HEK293T (cell line): ENCODE measurements around the gene PKIB.

Source experiments
- BHLHE40 ChIP-seq: fragments of 450-650 bp; IDR thresholded peaks from 2 replicates; pipeline ENCODE4 v1.6.1; 2016; ENCODE audit warnings: mild to moderate bottlenecking, moderate library complexity, borderline replicate concordance
- ELF4 ChIP-seq: fragments of 450-650 bp; IDR thresholded peaks from 2 replicates; pipeline ENCODE4 v1.6.1; 2017; ENCODE audit warnings: antibody characterized with exemption
- FOXA1 ChIP-seq: fragments of 450-650 bp; IDR thresholded peaks from 2 replicates; pipeline ENCODE4 v1.6.1; 2016; ENCODE audit warnings: mild to moderate bottlenecking
- FOXK2 ChIP-seq: fragments of 450-650 bp; IDR thresholded peaks from 2 replicates; pipeline ENCODE4 v1.6.1; 2016; ENCODE audit warnings: mild to moderate bottlenecking
- FOXM1 ChIP-seq: fragments of 450-650 bp; IDR thresholded peaks from 2 replicates; pipeline ENCODE4 v1.6.1; 2017; ENCODE audit warnings: mild to moderate bottlenecking, borderline replicate concordance
- LEF1 ChIP-seq: fragments of 450-650 bp; IDR thresholded peaks from 2 replicates; pipeline ENCODE4 v1.6.1; 2017; ENCODE audit warnings: mild to moderate bottlenecking, borderline replicate concordance
- SP1 ChIP-seq: fragments of 450-650 bp; IDR thresholded peaks from 2 replicates; pipeline ENCODE4 v1.6.1; 2017
- SUZ12 ChIP-seq: fragments of 450-650 bp; IDR thresholded peaks from 2 replicates; pipeline ENCODE4 v1.6.1; 2016; ENCODE audit warnings: mild to moderate bottlenecking
- TARDBP ChIP-seq: fragments of 450-650 bp; IDR thresholded peaks from 2 replicates; pipeline ENCODE4 v1.6.1; 2016
- ZNF384 ChIP-seq: fragments of 450-650 bp; IDR thresholded peaks from 2 replicates; pipeline ENCODE4 v1.6.1; 2016
- TF ChIP-seq, protein P1 (sequence below): fragments of 450-650 bp; IDR thresholded peaks from 2 replicates; pipeline ENCODE4 v1.6.1; 2016

DNA sequence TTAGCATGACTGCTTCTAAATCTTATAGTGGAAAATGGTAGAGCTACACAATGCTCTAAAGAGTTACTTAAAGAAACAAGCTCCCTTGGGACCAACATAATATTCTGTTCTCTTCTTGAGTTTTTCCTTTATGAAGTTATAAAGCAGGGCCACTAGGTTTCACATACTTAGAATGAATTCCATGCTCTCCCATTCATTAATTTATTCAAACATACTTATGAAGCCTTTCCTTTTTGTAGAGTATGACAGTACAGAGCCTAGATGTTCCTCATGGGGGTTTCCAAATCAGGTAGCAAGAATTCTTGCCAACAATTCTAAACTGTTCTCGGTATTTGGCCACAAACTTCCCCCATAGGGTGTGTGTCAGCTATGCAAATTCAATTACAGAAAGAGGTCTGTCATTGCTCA is 148.7 kb downstream of the PKIB start:
- TF ChIP-seq BHLHE40 = no peak
- no peak for TF ChIP-seq FOXM1
- TF ChIP-seq, protein P1, sequence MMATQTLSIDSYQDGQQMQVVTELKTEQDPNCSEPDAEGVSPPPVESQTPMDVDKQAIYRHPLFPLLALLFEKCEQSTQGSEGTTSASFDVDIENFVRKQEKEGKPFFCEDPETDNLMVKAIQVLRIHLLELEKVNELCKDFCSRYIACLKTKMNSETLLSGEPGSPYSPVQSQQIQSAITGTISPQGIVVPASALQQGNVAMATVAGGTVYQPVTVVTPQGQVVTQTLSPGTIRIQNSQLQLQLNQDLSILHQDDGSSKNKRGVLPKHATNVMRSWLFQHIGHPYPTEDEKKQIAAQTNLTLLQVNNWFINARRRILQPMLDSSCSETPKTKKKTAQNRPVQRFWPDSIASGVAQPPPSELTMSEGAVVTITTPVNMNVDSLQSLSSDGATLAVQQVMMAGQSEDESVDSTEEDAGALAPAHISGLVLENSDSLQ = no peak
- no peak for TF ChIP-seq SP1
- no peak for TF ChIP-seq ZNF384
- TF ChIP-seq FOXK2 = no peak
- no peak for TF ChIP-seq FOXA1
- no peak for TF ChIP-seq LEF1
- TF ChIP-seq TARDBP = no peak
- TF ChIP-seq SUZ12 = no peak
- TF ChIP-seq ELF4 = no peak
